Progenitor cell of endocrine pancreas (in vitro differentiated cells): ENCODE data around the gene PPARGC1A. TPM values are rescaled to one million over a fixed set of nuclear protein-coding genes. Genes with fewer than 3 reads are reported as not detected.

Experiments
- DNase-seq: peaks from one replicate; pipeline ENCODE4 v3.0.0; 2021; ENCODE audit warnings: low spot score; ENCODE audit not compliant: unreplicated experiment
- H3K27ac Mint-ChIP-seq: 2 replicates; pipeline ENCODE4 v1.8.0; 2021; ENCODE audit warnings: mild to moderate bottlenecking, moderate library complexity, mixed read lengths
- H3K27me3 Mint-ChIP-seq: 2 replicates; pipeline ENCODE4 v1.8.0; 2021; ENCODE audit warnings: mixed read lengths
- H3K36me3 Mint-ChIP-seq: 2 replicates; pipeline ENCODE4 v1.8.0; 2022; ENCODE audit warnings: mixed read lengths; ENCODE audit not compliant: insufficient read depth
- H3K4me1 Mint-ChIP-seq: 2 replicates; pipeline ENCODE4 v1.8.0; 2021; ENCODE audit warnings: low read depth, mixed read lengths
- H3K4me3 Mint-ChIP-seq: 2 replicates; pipeline ENCODE4 v1.8.0; 2021; ENCODE audit warnings: low read depth, mild to moderate bottlenecking, moderate library complexity, mixed read lengths
- H3K9me3 Mint-ChIP-seq: 2 replicates; pipeline ENCODE4 v1.8.0; 2021; ENCODE audit warnings: low read depth, mixed read lengths
- CTCF ChIP-seq: fragments of 200-600 bp; sonication (generic); IDR thresholded peaks from one replicate; pipeline ENCODE4 v1.5.0; 2021; ENCODE audit warnings: antibody characterized with exemption, mild to moderate bottlenecking; ENCODE audit not compliant: unreplicated experiment
- total RNA-seq: library from RNA; stranded (reverse); gene quantifications from 2 replicates; pipeline ENCODE4 v1.2.1, GENCODE V29; 2021

PPARGC1A gene
- total RNA-seq, 1 donor from 2014 or later = 0.93 TPM

DNA sequence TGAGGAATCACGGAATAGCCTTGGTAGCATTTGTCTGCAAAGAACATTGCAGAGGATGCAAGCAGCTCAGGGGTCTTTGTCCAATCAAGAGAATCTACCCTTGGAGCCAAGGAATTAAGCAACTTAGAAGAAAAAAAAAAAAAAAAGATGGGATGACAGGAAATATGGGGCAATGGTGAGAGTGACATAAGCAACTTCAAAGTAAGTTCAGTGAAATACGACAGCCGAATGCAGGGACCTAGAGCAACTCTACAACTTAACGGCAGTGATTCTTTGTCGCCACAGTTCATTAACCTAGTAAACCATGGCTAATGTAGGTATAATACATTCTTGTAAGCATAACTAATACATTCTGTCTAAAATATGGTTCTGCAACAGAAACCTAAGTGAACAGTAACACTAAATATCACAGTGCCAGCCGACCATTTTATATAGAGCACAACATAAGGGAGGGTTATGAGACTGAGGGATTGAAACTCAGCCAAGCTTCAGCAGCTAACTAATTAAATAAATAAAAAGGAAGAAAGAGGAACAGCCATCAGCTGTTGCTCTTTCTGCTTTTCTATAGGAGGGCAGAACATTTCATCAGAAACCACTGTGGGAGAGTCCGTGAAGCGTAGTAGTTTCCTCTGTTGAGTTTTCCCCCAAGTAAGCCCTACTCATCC lies 74.7 kb downstream of the PPARGC1A start:
- Mint-ChIP-seq H3K27ac (no peak overlapping the region), H3K27me3 (peaks cover 2% of the 10 kb centered on the region), H3K9me3 (no peaks in the 10 kb centered on the region), H3K36me3 (no peaks in the 10 kb centered on the region), H3K4me1 (peaks cover 11% of the 10 kb centered on the region), H3K4me3 (no peak overlapping the region)
- no peak for TF ChIP-seq CTCF
- DNase-seq = no peak

DNA sequence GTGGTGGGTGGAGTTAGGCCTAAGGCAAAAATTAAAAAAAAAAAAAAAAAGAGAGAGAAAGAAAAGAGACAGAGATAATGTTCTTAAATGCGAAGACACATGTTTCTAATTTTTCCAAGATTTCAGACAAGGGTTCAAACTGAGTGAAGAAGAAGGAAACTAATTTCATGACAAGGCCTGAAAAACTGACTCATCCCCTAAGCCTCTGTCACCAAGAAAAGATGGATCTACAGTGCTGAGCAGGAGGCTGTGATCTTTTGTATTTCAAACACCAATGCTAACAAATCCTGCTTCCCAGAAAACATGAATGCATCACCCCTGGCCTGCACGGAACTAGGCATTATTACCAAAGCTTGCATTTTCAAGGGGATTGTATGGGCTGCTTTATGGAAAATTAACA lies 75.3 kb downstream of the PPARGC1A start:
- TF ChIP-seq CTCF = no peak
- Mint-ChIP-seq H3K4me1 (peaks cover 11% of the 10 kb centered on the region), H3K9me3 (no peaks in the 10 kb centered on the region), H3K4me3 (no peak overlapping the region), H3K27me3 (peaks cover 2% of the 10 kb centered on the region), H3K27ac (no peak overlapping the region), H3K36me3 (no peaks in the 10 kb centered on the region)
- DNase-seq = no peak

DNA sequence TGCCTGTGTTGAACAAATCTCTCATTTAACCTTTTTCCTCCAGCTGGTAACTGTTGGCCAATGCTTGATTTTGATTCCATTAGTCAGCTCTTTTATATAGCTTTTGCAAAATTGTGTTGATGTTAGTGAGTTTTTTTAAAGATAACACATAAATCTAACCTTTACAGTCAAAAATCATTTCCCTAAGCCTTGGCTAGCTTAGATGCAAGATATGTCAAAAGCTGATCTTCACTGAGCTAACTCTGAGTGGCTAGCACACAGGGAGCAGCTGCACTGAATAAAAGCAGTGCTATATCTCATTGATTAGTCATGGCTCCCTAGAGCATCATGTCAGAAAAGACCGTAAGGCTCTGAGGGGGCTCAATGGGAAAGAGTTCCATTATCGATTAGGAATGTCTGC lies 78.7 kb downstream of the PPARGC1A start:
- H3K4me3 Mint-ChIP-seq = no peak overlapping the region
- DNase-seq = no peak
- H3K36me3 Mint-ChIP-seq = no peaks in the 10 kb centered on the region
- peaks cover 3% of the 10 kb centered on the region for H3K4me1 Mint-ChIP-seq
- H3K9me3 Mint-ChIP-seq = no peaks in the 10 kb centered on the region
- no peak overlapping the region for H3K27ac Mint-ChIP-seq
- peaks cover 2% of the 10 kb centered on the region for H3K27me3 Mint-ChIP-seq
- no peak for TF ChIP-seq CTCF

DNA sequence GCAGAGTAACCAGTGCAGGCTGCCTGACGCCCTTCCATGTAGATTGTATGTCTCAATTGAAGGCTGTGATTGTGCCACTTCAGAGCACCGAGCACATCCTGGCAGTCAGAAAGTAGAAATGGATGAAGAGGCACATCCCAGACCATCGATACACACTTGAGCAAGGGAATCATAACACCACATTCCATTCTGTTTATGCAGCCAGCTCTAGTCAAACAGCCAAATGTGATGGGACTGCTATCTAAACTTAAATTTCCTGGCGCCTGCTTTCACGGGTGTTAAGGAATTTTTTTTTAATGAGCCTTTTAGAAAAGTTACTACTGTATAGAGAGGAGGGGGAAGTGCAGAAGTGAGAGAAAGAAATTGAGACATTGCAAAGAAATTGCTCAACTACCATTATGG lies 84.4 kb downstream of the PPARGC1A start:
- H3K36me3 Mint-ChIP-seq = no peaks in the 10 kb centered on the region
- DNase-seq = no peak
- H3K9me3 Mint-ChIP-seq = peaks cover 7% of the 10 kb centered on the region
- no peaks in the 10 kb centered on the region for H3K27me3 Mint-ChIP-seq
- H3K4me1 Mint-ChIP-seq = peaks cover 1% of the 10 kb centered on the region
- H3K27ac Mint-ChIP-seq = no peak overlapping the region
- TF ChIP-seq CTCF = no peak
- no peak overlapping the region for H3K4me3 Mint-ChIP-seq

DNA sequence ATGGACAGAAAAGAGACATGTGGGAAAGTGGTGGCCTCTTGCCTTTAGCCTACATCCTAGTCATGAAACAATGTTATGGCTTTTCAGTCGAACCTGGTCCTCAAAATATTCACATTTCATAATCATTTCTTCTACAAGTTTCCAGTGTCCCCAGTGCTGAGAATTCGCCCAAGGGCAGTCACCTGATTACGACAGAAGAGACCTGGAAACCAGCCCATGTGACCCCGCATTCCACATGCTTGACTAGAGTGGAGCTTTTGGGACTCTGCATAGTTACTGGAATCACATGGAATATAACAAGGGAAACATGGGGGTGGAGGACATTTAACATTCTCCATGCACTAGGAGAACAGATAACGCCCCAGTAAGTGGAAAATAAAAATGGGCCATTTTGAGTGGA lies 100.1 kb downstream of the PPARGC1A start:
- Mint-ChIP-seq H3K4me1 (peaks cover 12% of the 10 kb centered on the region), H3K27ac (no peak overlapping the region), H3K4me3 (no peak overlapping the region), H3K27me3 (no peaks in the 10 kb centered on the region), H3K36me3 (peaks cover 3% of the 10 kb centered on the region), H3K9me3 (peaks cover 9% of the 10 kb centered on the region)
- DNase-seq = no peak
- TF ChIP-seq CTCF = no peak
